GM21825 (cell line): Measurements from ENCODE around the gene PRR36.

Experiments used
- ATAC-seq: cut with Tn5 transposase; IDR thresholded peaks from one replicate; pipeline ENCODE4 v1.9.1; 2021; ENCODE audit warnings: mild to moderate bottlenecking, moderate library complexity; ENCODE audit not compliant: unreplicated experiment

Gene PRR36

DNA sequence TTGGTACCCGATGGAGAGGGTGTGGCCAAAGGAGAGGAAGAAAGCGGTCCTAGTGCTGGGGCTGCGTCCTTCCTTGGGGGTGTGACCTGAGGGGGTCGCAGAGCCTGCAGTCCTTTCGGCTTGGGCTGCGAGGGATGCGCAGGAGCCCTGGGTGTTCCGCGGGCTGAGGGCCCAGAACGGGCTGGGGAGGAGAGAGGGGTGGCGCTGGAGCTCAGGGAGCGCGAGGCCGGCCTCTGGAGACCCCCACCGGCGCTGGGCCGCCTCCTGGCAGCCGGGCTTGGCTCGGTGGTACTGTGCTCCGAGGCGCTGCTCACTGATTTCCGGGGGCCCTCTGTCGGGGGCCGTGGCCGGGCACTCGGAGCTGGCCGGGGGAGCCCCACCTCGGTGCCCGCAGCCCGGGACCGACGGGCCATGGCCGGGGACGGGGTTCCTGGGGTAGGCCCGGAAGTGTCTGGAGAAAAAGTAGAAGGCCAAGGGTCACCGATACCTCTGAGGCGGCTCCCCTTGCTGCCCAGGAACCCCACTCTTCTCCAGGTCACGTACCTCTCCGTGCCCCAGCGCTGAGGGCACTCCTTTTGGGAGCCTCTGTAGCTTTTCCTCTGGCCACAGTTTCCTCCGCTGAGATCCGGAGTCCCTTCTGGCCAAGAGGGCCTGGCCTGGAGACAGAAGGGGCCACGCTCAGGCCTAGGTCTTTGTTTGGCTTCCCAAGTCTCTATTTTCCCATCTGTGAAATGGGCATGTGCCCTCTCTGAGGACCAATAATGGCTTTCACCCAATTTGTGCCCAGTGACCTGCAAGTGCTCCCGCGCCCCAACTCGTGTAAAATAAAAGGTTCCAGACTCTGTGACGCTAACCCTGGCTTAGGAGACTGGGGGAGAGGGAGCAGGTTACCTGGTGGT is 1.6 kb downstream of the PRR36 start:
- no peak for ATAC-seq

DNA sequence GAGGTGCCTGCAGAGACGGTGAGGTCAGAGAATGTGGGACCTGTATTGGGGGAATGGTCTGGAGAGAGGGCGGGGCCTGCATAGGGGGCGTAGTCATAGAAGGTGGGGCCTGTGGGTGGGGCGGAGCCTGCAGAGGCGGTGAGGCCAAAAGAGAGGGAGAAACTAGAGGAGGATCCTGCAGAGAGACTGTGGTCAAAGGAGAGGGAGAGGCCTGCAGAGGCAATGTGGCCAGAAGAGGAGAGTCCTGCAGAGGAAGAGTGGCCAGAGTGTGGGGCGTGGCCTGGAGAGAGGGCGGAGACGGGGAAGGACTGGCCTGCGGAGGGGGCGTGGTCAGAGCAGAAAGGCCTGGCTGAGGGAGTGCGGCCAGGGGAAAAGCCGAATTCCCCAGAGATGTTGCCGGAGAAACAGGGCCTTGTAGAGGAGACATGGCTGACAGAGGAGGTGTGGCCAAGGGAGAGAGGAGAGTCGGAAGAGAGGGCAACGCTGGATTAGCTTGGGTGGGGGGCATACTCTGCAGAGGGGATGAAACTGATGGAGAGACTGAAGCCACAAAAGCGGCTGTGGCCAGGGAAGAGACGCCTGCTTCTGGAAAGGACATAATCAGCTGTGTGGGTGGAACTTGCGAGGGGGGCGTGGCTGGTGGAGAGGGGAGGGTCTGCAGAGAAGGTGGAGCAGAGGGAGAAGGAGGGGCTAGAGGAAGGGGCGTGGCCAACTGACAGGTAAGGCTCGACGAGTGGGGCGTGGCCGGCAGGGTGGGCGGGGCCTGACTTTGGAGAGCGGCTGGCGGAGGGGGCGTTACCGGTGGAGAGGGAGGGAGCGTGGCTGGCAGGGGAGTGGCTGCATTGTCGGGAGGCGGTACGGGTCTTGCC is 2.5 kb downstream of the PRR36 start:
- no peak for ATAC-seq

DNA sequence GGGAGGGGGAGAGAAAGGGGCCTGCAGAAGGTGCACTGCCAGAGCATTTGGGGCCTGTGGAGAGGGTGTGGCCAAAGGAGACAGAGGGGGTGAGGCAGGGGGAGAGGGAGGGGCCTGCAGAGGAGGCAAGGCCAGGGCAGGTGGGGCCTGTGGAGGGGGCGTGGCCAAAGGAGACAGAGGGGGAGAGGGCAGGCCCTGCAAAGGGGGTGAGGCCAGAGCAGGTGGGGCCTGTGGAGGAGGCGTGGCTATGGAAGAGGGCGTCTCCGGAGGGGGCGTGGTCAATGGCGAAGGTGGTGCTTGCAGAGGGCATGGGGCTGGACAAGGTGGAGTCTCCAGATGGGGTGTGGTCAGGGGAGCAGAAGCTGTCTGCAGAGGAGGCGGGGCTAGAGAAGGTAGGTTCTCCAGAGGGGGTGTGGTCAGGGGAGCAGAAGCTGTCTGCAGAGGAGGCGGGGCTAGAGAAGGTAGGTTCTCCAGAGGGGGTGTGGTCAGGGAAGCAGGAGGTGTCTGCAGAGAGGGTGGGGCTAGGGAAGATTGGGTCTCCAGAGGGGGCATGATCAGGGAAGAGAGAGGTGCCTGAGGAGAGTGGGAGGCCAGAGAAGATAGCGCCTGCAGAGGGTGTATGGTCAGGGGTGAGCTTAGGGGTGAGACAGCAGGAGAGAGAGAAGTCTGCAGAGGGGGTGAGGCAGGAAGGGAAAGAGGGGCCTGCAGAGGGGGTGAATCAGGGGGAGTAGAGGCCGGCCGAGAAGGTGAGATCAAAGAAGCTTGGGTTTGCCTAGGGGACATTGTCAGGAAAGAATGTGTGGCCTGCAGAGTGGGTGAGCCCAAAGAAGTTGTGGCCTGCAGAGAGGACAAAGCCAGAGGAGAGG is 3.4 kb downstream of the PRR36 start:
- no peak for ATAC-seq

DNA sequence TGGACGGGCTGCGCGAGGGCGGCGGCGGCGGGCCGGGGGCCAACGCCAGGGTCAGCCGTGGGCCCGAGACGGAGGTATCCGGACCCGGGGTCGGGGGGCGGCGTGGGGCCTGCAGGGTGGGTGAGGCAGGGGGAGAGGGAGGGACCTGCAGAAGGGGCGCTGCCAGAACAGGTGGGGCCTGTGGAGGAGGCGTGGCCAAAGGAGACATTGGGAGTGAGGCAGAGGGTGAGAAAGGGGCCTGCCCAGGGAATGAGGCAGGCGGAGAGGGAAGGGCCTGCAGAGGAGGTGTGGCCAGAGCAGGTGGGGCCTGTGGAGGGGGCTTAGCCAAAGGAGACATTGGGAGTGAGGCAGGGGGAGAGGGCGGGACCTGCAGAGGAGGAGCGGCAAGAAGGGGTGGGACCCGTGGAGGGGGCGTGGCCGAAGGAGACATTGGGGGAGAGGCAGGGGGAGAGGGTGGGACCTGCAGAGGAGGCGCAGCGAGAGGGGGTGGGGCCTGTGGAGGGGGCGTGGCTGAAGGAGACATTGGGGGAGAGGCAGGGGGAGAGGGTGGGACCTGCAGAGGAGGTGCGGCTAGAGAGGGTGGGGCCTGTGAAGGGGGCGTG is 4.2 kb downstream of the PRR36 start:
- no peak for ATAC-seq

DNA sequence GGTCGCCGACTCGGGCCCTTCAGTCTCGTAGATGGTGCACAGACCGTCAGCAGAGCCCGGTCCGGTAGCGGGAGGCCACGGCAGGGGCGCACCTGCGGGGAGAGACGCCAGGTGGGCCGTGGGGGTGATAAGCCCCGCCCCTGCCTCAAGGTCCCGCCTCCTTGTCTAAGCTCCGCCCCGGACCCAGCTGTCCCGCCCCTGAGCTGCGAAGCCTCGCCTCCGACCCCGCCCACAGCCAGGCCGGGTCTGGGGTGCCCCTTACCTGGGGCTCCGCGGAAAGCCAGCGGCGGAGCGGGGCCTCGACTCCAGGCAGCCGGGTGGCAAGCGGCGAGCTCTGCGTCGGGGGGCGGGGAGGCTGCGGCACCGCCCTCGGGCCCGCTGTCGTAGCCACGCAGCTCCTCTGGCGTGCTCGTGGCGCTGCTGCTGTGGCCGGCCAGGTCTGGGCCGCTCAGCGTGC is 4.7 kb downstream of the PRR36 start:
- peak; percentile 43 for ATAC-seq

DNA sequence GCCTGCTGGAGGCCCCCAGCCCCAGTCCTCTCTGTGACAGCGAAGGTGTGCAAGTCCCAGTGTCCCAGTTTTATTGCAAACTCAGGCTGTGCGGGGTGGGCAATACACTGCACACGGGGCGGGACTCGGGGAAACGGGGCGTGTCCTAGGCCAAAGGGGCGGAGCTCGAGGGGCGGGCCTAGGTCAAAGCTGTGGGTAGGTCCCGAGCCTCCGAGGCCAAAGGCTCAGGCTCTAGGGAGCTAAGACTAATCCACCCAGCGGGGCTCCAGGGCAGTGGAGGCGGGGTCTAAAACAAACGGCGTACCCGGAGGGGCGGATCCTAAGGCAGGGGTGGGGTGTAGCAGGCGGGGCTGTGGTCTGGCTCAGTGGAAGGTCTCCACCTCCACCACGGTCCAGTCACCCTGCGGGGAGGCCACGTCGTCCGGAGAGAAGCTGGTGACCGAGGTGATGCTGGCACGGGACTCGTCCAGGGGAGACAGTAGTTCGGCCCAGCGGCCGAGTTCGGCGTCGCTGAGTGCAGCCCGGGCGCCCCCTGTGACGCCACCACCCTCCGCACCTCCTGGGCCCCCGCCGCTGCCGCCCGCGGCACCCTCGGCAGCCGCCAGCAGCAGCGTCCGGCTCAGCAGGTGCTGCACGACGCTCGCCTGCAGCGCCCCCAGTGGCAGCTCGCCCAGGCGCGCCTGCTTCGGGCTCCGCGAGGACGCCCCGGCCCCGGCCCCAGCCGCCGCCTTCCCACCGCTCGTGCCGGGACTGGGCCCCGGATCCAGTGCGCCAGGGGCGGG is 5.3 kb downstream of the PRR36 start:
- peak; percentile 52 for ATAC-seq

DNA sequence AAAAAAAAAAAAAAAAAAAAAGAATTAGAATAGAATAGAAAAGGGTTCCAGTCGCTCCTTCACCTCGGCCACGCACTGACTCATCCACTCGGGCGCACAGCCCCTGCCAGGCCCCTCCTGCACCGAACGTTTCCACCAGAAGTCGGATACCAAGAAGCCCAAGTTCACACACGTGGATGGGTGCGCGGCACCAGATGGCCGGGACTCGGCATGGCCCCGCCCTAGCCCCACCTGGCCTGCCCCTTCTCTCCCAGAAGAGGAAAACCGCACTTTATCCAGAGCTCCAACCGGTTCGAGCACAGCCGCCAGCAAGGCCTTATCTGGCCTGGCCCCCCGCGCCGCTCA is 5.9 kb downstream of the PRR36 start:
- no peak for ATAC-seq

DNA sequence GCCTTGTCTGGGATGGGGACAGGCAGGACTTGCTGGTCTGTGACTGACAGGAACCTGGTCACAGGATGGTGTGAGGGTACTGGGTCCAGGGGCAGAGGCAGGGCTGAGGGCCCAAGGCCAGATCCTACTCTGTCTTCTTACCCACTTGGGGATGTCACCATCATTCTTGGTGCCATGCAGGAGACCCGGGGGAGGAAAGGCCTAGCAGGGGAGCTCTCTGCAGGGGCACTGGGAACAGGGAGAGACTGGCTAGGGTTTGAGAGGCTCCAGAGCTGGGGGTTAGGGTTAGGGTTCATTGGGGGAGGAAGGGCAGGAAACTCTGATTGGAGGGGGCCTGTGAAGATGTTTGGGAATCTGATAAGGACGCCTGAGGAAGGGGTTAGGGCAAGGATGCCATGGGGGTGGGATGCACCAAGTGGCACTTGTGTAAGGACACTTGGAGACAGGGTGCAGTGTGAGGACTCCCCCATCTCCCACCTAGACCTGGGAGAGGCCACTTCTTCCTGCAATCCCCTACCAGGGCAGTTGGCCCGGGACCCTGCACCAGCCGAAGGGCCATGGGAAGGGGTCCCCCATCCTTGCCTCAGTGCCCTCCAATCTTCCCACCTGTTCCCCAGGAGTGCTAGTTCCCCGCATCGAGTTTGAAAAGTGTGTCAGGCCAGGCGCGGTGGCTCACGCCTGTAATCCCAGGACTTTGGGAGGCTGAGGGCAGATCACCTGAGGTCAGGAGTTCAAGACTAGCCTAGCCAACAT is 6.9 kb downstream of the PRR36 start:
- ATAC-seq = no peak

DNA sequence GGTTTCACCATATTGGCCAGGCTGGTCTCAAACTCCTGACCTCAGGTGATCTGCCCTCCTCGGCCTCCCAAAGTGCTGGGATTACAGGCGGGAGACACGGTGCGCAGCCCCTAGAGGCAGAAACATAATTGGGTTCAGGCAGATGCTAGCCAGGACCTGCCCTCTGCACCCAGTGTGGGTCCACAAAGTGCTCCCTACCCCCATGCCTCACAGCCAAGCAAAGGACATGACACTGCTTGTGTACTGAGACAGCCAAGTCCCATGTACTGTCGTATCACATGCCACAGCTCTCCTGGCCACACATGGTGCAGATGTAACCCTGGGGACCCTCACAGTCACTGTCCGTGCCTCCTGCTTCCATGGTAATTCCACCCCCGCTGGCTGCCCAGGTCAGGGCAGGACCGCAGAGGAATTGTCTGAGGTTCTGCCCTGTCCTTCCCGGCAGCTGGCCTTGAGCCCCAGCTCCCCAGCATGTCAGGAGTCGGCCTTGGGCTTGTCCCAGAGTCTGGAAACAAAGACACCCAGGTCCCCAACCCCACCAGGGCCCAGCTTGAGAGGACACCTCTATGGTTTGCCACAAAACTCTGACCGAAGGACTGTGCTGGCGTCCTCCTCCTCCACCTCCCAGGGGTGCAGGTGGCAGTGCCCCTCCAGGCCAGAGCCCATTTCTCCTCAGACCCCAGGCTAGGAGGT is 7.6 kb downstream of the PRR36 start:
- no peak for ATAC-seq

DNA sequence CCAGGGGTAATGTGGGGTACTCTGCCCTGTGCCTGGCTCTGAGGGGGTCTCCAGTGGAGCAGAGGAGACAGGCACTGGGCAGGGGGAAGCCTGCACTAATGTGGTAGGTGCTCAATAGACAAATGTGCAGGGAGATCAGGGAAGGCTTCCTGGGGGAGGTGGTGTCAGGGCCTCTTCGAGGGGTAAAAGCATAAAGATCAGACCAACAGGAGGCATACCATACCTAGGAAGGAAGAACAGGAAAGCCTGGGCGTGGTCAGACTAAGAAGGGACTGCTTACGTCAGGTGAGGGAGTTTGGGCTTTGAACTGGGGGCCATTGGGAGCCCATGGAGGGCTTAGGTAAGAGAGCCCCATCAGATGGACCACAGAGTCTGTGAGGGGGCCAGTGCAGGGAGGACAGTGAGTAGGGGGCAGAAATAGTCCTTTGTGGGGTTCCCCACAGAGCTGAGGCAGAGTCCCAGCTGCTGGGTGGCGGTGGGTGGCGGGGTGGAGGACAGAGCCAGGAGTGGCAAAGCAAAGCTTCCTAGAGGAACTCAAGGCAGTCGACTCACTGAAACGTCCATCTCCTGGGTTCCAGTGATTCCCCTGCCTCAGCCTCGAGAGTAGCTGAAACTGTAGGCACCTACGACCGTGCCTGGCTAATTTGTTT is 8.8 kb downstream of the PRR36 start:
- no peak for ATAC-seq

DNA sequence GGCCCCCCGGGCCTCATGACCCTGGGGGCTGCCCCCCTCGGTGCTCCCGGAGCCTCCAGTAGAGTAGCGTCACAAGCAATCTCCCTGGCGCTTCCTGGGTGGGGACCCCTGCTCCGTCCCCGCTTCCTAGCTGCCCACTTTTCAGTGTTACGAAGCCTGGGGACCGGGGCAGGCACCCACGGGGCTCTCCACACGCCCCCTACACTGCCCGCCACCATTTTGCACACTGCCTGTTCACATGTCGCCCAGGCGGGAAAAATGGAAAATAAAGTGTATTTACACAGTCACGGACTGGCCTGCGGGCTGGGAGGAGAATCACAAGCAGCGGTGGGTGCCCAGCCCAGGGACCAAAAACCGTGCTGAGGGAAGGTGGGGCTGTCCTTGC is 9.5 kb downstream of the PRR36 start:
- ATAC-seq = no peak

DNA sequence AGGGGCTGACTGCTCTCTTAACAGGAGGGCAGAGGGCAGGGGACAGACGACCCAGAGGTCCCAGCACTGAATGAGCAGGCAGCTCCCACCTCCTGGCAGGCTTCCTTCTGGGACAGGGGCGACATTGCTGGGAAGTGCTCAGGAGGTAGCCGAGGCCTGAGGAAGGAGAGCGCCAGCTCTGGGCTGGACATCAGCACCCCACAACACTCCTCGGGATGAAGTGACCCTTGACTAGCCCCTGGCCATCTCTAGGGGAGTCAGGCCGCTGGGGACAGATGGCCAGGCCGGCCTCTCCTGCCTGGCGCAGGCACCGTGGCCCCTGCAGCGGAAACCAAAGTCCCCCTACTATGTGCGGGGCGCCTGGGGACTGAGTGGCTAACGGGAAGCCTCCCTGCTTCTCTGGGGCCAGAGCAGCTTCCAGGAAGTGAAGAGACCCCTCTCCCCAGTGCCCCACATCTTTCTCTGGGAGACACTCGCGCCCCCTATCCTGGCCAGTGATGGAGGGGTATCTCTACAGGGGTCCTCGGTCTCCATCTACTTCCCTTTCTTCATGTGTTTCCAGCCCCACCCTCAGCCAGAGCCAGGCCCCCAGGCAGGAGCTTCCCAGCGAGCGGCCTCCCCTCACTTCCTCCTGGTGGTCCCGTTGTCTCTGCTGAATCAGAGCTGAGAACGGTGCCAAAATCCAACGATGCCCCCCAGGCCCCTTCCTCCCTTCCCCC is 10.1 kb downstream of the PRR36 start:
- no peak for ATAC-seq

DNA sequence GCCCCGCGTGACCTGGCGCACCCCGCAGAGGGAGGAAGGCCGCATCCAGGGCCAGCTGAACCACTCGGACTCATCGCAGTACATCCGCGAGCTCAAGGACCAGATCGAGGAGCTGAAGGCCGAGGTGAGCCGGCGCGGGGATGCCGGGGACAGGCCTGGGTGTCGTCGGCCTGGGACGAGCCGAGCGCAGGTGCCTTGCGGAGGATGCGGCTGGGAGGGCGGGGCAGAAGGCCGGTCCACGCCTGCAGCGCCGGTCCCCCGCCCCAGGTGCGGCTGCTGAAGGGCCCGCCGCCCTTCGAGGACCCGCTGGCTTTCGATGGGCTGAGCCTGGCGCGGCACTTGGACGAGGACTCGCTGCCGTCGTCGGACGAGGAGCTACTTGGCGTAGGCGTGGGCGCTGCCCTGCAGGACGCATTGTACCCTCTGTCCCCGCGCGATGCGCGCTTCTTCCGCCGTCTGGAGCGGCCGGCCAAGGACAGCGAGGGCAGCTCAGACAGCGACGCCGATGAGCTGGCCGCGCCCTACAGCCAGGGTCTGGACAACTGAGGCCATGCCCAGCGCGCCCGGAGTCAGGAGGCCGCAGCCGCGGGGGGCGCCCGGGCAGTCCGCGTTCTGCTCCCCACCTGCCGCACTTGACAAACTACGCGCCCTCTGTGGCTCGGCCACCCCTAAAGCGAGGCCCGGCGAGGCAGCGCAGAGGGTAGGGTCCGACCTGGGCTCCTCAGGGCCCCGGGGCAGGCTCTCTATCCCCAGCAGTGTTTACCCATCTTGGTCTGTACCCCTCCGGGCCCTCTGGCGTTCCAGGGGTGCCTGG is 10.8 kb downstream of the PRR36 start:
- no peak for ATAC-seq

DNA sequence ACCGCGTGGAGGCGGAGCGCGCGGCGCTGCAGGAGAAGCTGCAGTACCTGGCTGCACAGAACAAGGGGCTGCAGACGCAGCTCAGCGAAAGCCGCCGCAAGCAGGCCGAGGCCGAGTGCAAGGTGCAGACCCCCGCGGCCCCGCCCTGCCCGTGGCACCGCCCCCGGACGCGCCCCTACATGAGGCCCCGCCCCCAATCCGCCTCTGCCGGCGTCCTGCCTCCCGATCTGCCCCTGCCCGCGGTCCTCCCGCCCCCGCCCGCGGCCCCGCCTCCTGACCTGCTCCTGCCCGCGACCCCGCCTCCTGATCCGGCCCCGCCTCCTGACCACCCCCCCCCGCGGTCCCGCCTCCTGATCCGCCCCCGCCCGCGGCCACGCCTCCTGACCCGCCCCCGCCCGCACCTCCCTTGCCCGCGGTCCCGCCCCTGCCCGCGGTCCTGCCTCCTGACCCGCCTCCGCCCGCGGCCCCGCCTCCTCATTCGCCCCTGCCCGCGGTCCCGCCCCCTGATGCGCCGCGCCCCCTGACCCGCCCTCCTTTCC is 11.7 kb downstream of the PRR36 start:
- ATAC-seq = no peak

DNA sequence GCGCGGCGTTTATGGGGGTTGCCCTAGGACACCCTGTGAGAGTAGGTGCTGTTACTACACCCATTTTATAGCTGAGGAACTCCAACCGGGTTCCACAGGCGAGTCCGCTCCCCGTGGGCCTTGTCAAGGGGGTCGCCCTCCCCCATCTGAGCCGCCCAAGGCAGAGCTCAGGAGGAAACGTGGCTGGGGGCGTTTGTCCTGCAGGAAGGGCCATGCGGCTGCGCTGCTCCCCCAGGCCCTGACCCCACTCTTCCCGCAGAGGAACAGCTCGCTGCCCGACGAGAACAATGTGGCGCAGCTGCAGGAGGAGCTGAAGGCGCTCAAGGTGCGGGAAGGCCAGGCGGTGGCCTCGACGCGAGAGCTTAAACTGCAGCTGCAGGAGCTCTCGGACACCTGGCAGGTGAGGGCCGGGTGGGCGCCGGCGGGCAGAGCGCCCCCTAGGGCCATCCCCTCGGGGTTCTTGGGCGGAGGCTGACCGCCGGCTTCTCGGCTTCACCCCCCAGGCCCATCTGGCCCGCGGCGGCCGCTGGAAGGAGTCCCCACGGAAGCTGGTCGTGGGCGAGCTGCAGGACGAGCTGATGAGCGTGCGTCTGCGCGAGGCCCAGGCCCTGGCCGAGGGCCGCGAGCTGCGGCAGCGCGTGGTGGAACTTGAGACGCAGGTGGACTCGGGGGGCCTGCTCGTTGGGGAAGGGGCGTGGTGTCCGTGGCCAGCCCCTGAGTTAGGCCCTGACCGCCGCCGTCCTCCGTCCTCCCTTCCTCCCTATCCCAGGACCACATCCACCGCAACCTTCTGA is 12.4 kb downstream of the PRR36 start:
- ATAC-seq = no peak
